Measurements from ENCODE around the gene SHB.

GRCh38 chr9:37977851-37978480 lies 91.1 kb downstream of the SHB start:
- TF ChIP-seq CTCF (conservative IDR thresholded peaks at IDR 0.05; ENCODE audit: low read depth, low read length) (no peak), EZH2 (IDR thresholded peaks at IDR 0.05; ENCODE audit: borderline replicate concordance, low read depth, low read length, poor library complexity, severe bottlenecking) (no peak)

Measured in A673 (cell line).